SK-N-MC (cell line): Measurements from ENCODE around the gene MS4A1.

Source experiments
- EZH2 ChIP-seq: fragments of 200-600 bp; sonication (generic); IDR thresholded peaks from one replicate; pipeline ENCODE4 v1.6.1; 2017; ENCODE audit warnings: antibody characterized with exemption
- POLR2AphosphoS5 ChIP-seq: IDR thresholded peaks from 2 replicates; pipeline ENCODE4 v1.6.1; 2012; ENCODE audit warnings: mild to moderate bottlenecking, low read depth, low read length, borderline replicate concordance

GRCh38 chr11:60447070-60447469 is 8.6 kb upstream of the MS4A1 start:
- TF ChIP-seq POLR2AphosphoS5 (no peak), EZH2 (no peak)
